ENCODE results near the gene SLC35C1.

SLC35C1 gene

DNA sequence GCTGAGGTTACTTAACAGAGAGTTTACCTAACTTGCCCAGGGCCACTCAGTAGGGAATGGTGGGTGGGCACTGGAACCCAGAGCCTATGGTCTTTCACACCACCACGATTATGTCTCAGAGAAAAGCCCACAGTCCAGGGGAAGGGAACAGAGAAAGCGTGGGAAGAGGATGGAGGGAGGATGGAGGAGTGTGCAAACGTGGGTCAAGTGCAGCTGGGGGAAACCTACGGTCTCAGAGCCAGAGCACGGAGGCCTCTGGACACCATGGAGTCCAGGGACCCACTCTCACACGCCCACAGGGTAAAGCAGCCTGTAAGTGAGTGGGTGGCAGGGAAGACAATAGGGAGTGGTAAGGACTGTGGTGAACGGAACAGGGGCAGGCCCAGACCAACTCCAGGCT lies 47.3 kb upstream of the SLC35C1 start:
- no peak for TF ChIP-seq EZH2phosphoT487 (IDR thresholded peaks at IDR 0.05; ENCODE audit: borderline replicate concordance)
- TF ChIP-seq, protein P1, sequence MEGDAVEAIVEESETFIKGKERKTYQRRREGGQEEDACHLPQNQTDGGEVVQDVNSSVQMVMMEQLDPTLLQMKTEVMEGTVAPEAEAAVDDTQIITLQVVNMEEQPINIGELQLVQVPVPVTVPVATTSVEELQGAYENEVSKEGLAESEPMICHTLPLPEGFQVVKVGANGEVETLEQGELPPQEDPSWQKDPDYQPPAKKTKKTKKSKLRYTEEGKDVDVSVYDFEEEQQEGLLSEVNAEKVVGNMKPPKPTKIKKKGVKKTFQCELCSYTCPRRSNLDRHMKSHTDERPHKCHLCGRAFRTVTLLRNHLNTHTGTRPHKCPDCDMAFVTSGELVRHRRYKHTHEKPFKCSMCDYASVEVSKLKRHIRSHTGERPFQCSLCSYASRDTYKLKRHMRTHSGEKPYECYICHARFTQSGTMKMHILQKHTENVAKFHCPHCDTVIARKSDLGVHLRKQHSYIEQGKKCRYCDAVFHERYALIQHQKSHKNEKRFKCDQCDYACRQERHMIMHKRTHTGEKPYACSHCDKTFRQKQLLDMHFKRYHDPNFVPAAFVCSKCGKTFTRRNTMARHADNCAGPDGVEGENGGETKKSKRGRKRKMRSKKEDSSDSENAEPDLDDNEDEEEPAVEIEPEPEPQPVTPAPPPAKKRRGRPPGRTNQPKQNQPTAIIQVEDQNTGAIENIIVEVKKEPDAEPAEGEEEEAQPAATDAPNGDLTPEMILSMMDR (conservative IDR thresholded peaks at IDR 0.05; ENCODE audit: low read length): no peak
- Histone ChIP-seq H3K9me2 (replicated peaks; ENCODE audit: low read depth, low read length) (no peaks in the 10 kb centered on the region), H3K9me3 (ENCODE audit: insufficient read depth, low read depth, low read length) (no peaks in the 10 kb centered on the region), H3K4me2 (ENCODE audit: low read depth, low read length, poor library complexity, severe bottlenecking) (no peak overlapping the region), H3K36me3 (ENCODE audit: insufficient read depth, low read length) (no peaks in the 10 kb centered on the region), H3K4me3 (ENCODE audit: low read length, poor library complexity, severe bottlenecking) (no peak overlapping the region), H3K27me3 (ENCODE audit: insufficient read depth, low read length, poor library complexity, severe bottlenecking) (no peaks in the 10 kb centered on the region), H3K9ac (ENCODE audit: low read depth, low read length, poor library complexity, severe bottlenecking) (no peak overlapping the region), H3F3A (ENCODE audit: low read depth) (no peaks in the 10 kb centered on the region), H3K4me1 (ENCODE audit: insufficient read depth, low read length, poor library complexity, severe bottlenecking) (no peaks in the 10 kb centered on the region), H2AFZ (ENCODE audit: low read length) (no peak overlapping the region), H3K79me2 (ENCODE audit: insufficient read depth, low read length) (no peaks in the 10 kb centered on the region), H4K20me1 (ENCODE audit: insufficient read depth, low read length, poor library complexity, severe bottlenecking) (no peaks in the 10 kb centered on the region)

DNA sequence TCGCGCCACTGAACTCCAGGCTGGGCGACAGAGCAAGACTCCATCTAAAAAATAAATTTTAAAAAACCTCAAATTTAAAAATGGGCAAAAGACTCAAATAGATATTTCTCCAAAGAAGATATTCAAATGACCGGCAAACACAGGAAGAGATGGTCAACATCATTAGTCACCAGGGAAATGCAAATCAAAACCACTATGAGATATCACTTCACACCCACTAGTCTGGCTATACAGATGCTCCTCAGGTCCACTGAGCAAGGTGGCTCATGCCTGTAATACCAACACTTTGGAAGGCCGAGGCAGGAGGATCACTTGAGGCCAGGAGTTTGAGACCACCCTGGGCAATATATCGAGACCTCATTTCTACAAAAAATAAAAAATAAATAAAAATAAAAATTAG lies 43.3 kb upstream of the SLC35C1 start:
- Histone ChIP-seq H3K4me2 (ENCODE audit: low read depth, low read length, poor library complexity, severe bottlenecking) (no peak overlapping the region), H3K79me2 (ENCODE audit: insufficient read depth, low read length) (no peaks in the 10 kb centered on the region), H3K4me3 (ENCODE audit: low read length, poor library complexity, severe bottlenecking) (no peak overlapping the region), H3K27me3 (ENCODE audit: insufficient read depth, low read length, poor library complexity, severe bottlenecking) (no peaks in the 10 kb centered on the region), H3F3A (ENCODE audit: low read depth) (no peaks in the 10 kb centered on the region), H4K20me1 (ENCODE audit: insufficient read depth, low read length, poor library complexity, severe bottlenecking) (no peaks in the 10 kb centered on the region), H3K4me1 (ENCODE audit: insufficient read depth, low read length, poor library complexity, severe bottlenecking) (no peaks in the 10 kb centered on the region), H3K9me3 (ENCODE audit: insufficient read depth, low read depth, low read length) (no peaks in the 10 kb centered on the region), H3K9me2 (replicated peaks; ENCODE audit: low read depth, low read length) (no peaks in the 10 kb centered on the region), H2AFZ (ENCODE audit: low read length) (no peak overlapping the region), H3K36me3 (ENCODE audit: insufficient read depth, low read length) (no peaks in the 10 kb centered on the region), H3K9ac (ENCODE audit: low read depth, low read length, poor library complexity, severe bottlenecking) (no peak overlapping the region)
- TF ChIP-seq EZH2phosphoT487 (IDR thresholded peaks at IDR 0.05; ENCODE audit: borderline replicate concordance): no peak
- TF ChIP-seq, protein P1 (conservative IDR thresholded peaks at IDR 0.05; ENCODE audit: low read length): no peak

DNA sequence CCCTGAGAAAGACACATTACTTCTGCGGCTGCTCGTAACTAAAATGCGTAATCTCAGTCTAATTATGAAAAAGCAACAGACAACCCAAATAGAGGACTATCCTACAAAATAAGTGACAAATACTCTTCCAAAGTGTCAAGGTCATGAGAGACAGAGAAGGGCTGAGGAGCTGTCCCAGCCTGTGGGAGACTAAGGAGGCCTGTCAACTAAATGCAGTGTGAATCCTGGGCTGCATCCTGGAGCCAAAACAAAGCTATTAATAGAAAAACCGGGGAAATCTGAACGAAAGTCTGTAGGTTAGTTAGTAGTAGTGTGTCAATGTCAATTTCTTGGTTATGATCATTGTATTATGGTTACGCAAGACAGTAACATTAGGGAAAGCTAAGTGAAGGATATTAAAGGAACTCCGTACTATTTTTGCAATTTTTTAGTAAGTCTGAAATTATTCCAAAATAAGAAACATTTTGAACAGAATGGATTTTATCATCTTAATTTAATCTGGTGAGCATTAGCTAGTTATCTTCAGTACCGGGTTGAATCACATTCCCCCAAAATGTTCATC lies 39.8 kb upstream of the SLC35C1 start:
- Histone ChIP-seq H3K79me2 (ENCODE audit: insufficient read depth, low read length) (no peaks in the 10 kb centered on the region), H3K9ac (ENCODE audit: low read depth, low read length, poor library complexity, severe bottlenecking) (no peak overlapping the region), H3K4me2 (ENCODE audit: low read depth, low read length, poor library complexity, severe bottlenecking) (no peak overlapping the region), H3K9me3 (ENCODE audit: insufficient read depth, low read depth, low read length) (no peaks in the 10 kb centered on the region), H3F3A (ENCODE audit: low read depth) (no peaks in the 10 kb centered on the region), H3K4me3 (ENCODE audit: low read length, poor library complexity, severe bottlenecking) (no peak overlapping the region), H3K4me1 (ENCODE audit: insufficient read depth, low read length, poor library complexity, severe bottlenecking) (no peaks in the 10 kb centered on the region), H3K9me2 (replicated peaks; ENCODE audit: low read depth, low read length) (no peaks in the 10 kb centered on the region), H3K36me3 (ENCODE audit: insufficient read depth, low read length) (no peaks in the 10 kb centered on the region), H4K20me1 (ENCODE audit: insufficient read depth, low read length, poor library complexity, severe bottlenecking) (no peaks in the 10 kb centered on the region), H3K27me3 (ENCODE audit: insufficient read depth, low read length, poor library complexity, severe bottlenecking) (no peaks in the 10 kb centered on the region), H2AFZ (ENCODE audit: low read length) (no peak overlapping the region)
- TF ChIP-seq EZH2phosphoT487 (IDR thresholded peaks at IDR 0.05; ENCODE audit: borderline replicate concordance): no peak
- TF ChIP-seq, protein P1 (conservative IDR thresholded peaks at IDR 0.05; ENCODE audit: low read length): no peak

All from Loucy (cell line).